GM12878 (cell line): ENCODE data around the gene CAMK2G. TPM values are rescaled to one million over a fixed set of nuclear protein-coding genes. Genes with fewer than 3 reads are reported as not detected.
A peak's percentile ranks its signal among the peaks of the same experiment; 100 is the strongest.

Experiments used
- ATAC-seq: fragments of 200-7000 bp; cut with Tn5 transposase; 3 replicates; pipeline ENCODE4 v1.9.1; 2020; ENCODE audit warnings: mild to moderate bottlenecking, moderate library complexity
- BruUV-seq: library from RNA; stranded (reverse); fragments of 400-500 nt; replicated peaks from 2 replicates; lab custom pipeline; 2021; lab: Mats Ljungman, UMichigan
- CTCF ChIA-PET: fragments of 300-600 bp; sonication (Branson Sonifier 250); formaldehyde crosslinking; extraction: SDS; loops from one replicate; lab custom pipeline; 2021; ENCODE audit warnings: inconsistent platforms; lab: Yijun Ruan, JAX
- POLR2A ChIA-PET: fragments of 350-600 bp; formaldehyde crosslinking; extraction: SDS; loops from one replicate; lab custom pipeline; 2021; ENCODE audit warnings: inconsistent platforms; lab: Charles Lee
- RAD21 ChIA-PET: fragments of 300-600 bp; sonication (Branson Sonifier 250); formaldehyde crosslinking; loops from one replicate; lab custom pipeline; 2023; ENCODE audit warnings: antibody characterized with exemption; ENCODE audit not compliant: unreplicated experiment; lab: Charles Lee
- SMC1A ChIA-PET: fragments of 300-600 bp; sonication (Branson Sonifier 250); formaldehyde crosslinking; loops from one replicate; lab custom pipeline; 2023; ENCODE audit not compliant: unreplicated experiment, uncharacterized antibody; lab: Charles Lee
- DNase-seq: peaks from one replicate; pipeline ENCODE4 v3.0.0-alpha.2; 2011; ENCODE audit warnings: low read depth, low spot score
- FAIRE-seq: peaks from 3 replicates; lab custom pipeline; 2011; peaks lifted over from hg19 to GRCh38; lab: Jason Lieb, UNC
- H2AFZ ChIP-seq: 2 replicates; pipeline ENCODE4 v1.6.0; 2011; ENCODE audit warnings: low read depth, low read length, control low read depth; ENCODE audit not compliant: control insufficient read depth
- H3K27ac ChIP-seq: 2 replicates; pipeline ENCODE4 v1.5.1; 2011; ENCODE audit warnings: control low read depth; ENCODE audit not compliant: control insufficient read depth, insufficient read depth
- H3K27me3 ChIP-seq, 2 experiments: replicated peaks in 1 of 2; 2 replicates each; pipeline versions ENCODE4 v1.6.0 to v1.6.1; 2011; ENCODE audit warnings: low read length in 1 of 2; ENCODE audit not compliant: control insufficient read depth in 2 of 2, insufficient read depth in 2 of 2
- H3K36me3 ChIP-seq, 2 experiments: 2 replicates each; pipeline ENCODE4 v1.5.1; 2011; ENCODE audit warnings: low read length in 1 of 2; ENCODE audit not compliant: control insufficient read depth in 2 of 2, insufficient read depth in 2 of 2
- H3K4me1 ChIP-seq: 2 replicates; pipeline ENCODE4 v1.6.1; 2011; ENCODE audit warnings: mild to moderate bottlenecking, low read length, moderate library complexity, mixed read lengths; ENCODE audit not compliant: control insufficient read depth, insufficient read depth
- H3K4me2 ChIP-seq: 2 replicates; pipeline ENCODE4 v1.6.0; 2011; ENCODE audit warnings: control low read depth; ENCODE audit not compliant: control insufficient read depth, insufficient read depth
- H3K4me3 ChIP-seq: fragments of 200-600 bp; sonication (generic); 2 replicates; pipeline ENCODE4 v1.5.1; 2016
- H3K79me2 ChIP-seq: 2 replicates; pipeline ENCODE4 v1.6.0; 2011; ENCODE audit warnings: low read length; ENCODE audit not compliant: control insufficient read depth, insufficient read depth
- H3K9ac ChIP-seq: 2 replicates; pipeline ENCODE4 v1.8.0; 2011; ENCODE audit warnings: low read length, control low read depth, mixed read lengths; ENCODE audit not compliant: control insufficient read depth, insufficient read depth
- H3K9me3 ChIP-seq: replicated peaks from 3 replicates; pipeline ENCODE4 v1.5.1; 2011; ENCODE audit warnings: mild to moderate bottlenecking, low read length; ENCODE audit not compliant: control insufficient read depth, insufficient read depth
- H4K20me1 ChIP-seq: 2 replicates; pipeline ENCODE4 v1.6.0; 2011; ENCODE audit not compliant: control insufficient read depth, insufficient read depth
- ATF2 ChIP-seq: IDR thresholded peaks from 2 replicates; pipeline ENCODE4 v1.6.1; 2012; ENCODE audit warnings: low read length, inconsistent platforms
- FOS ChIP-seq: IDR thresholded peaks from 3 replicates; pipeline ENCODE4 v1.6.1; 2011; ENCODE audit warnings: borderline replicate concordance; ENCODE audit not compliant: insufficient read length; ENCODE audit errors: extremely low read depth
- RAD21 ChIP-seq: IDR thresholded peaks from 2 replicates; pipeline ENCODE4 v1.6.1; 2011; ENCODE audit warnings: mild to moderate bottlenecking, low read depth, low read length, moderate library complexity; ENCODE audit not compliant: insufficient read depth
- WGBS: methylation state at CpG from one replicate; pipeline ENCODE4 v1.1.6; 2016; ENCODE audit warnings: low lambda C conversion rate; ENCODE audit not compliant: insufficient replicate concordance, insufficient coverage; ENCODE audit errors: missing lambda C conversion rate; 5-methylcytosine and 5-hydroxymethylcytosine counted together
- in situ Hi-C: fragments of 300-500 bp; cut with MboI; formaldehyde crosslinking; loops from 9 replicates; pipeline ENCODE4 v1.14.3; 2018; ENCODE audit warnings: mixed read lengths
- intact Hi-C: fragments of 100-400 bp; cut with micrococcal nuclease; formaldehyde crosslinking; loops from one replicate; pipeline ENCODE4 v1.14.2; 2022; ENCODE audit not compliant: unreplicated experiment
- polyA plus RNA-seq, 11 experiments: library from polyadenylated mRNA; depleted of rRNA in 4 of 11; unstranded in 6 of 11; stranded (reverse) in 5 of 11; fragments of >200 nt; fragmentation: Nextera tagmentation in 4 of 11; fragmentation: Illumina TruSeq in 1 of 11; extraction: Ambion mirVana in 4 of 11; extraction: Trizol in 1 of 11; gene quantifications; 1 replicate in 1 of 11; 2 replicates in 10 of 11; pipeline versions ENCODE4 v1.2.1 to v1.2.3, GENCODE V29; 2011 to 2016; ENCODE audit warnings: inconsistent platforms in 2 of 11, missing spikeins in 2 of 11, low read depth in 1 of 11
- total RNA-seq, 4 experiments: library from RNA; depleted of rRNA in 3 of 4; stranded (reverse); fragments of >200 nt in 3 of 4; fragmentation: Illumina TruSeq in 1 of 4; extraction: Trizol in 1 of 4; gene quantifications; 2 replicates each; pipeline versions ENCODE4 v1.2.1 to v1.2.3, GENCODE V29; 2013 to 2021
- TF ChIP-seq, protein P1 (sequence below), 3 experiments: IDR thresholded peaks in 2 of 3; conservative IDR thresholded peaks in 1 of 3; 2 replicates each; pipeline ENCODE4 v1.5.1; 2011; ENCODE audit warnings: low read depth in 3 of 3, low read length in 3 of 3, mild to moderate bottlenecking in 3 of 3, control low read depth in 2 of 3, moderate library complexity in 2 of 3, inconsistent platforms in 1 of 3, mixed read lengths in 1 of 3; ENCODE audit not compliant: control insufficient read depth in 2 of 3, insufficient read depth in 1 of 3; ENCODE audit errors: extremely low read depth in 1 of 3

CAMK2G gene
- total and polyA plus RNA-seq, 10 of the 15 experiments (the other 5 are each of a cell fraction or from before 2014, with no cell fraction given) = 5.5 to 24.3 (median 16.9) TPM

DNA sequence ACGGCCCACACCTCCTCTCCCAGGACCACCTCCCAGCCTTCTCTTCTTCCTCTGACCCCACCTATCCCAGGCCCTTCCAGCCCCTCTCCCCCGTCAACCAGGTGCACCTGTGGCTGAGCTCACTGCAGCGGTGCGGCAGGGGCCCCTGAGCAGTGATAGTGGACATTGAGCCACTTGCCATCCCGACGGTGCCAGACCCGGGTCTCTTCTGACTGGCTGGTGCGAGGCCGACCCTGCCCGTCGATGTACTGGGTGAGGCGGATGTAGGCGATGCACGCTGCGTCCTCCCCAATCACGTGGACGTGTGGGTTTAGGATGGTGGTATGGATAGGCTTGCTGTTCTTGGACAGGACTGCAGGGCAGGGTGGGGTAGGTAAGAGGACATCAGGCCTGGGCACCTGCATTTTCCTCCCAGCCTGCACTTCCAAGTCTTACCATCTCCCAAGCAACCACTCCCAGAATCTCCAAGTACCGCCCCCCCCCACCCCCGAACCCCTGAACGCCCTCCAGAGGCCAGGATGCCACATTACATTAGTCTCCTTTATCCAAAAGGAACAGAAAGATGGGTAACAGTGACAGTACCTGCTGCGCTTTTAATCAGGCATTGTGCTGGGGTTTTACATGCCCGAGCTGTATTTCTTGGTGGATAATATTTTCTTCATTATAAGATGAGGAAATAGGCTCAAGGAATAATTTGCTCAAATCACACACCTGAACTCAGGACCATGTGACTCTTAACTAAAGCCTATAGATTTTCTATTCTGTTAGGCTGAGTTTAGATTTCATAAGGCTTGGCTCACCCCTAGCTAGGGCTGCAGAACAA lies 59.2 kb downstream of the CAMK2G start:
- RAD21 ChIA-PET = interaction anchor here (0.5 kb wide), 1 partner anchor 58 kb away, joined by 3 read pairs; no protein-coding TSS in a partner anchor
- H3K36me3 ChIP-seq = peaks cover 4 to 6% of the 10 kb centered on the region in 2 experiments
- WGBS = 81% methylated on average over 20 of the region's 22 CpGs
- H3K9ac ChIP-seq = no peak overlapping the region
- in situ Hi-C loops = no loop called here
- DNase-seq (no peak), FAIRE-seq (no peak)
- H2AFZ ChIP-seq = no peak overlapping the region
- intact Hi-C loops = loop anchor here (5.0 kb wide), 1 partner anchor 43 kb away; a partner anchor contains a TSS
- H4K20me1 ChIP-seq = no peaks in the 10 kb centered on the region
- peaks cover 3% of the 10 kb centered on the region; the same call in 1 of the 2 replicates for H3K4me1 ChIP-seq
- H3K27me3 ChIP-seq = no peaks in the 10 kb centered on the region
- H3K4me2 ChIP-seq = no peak overlapping the region
- POLR2A ChIA-PET = interaction anchor here (0.6 to 1.3 kb wide), 4 partner anchors 11 to 36 kb away, joined by 3 to 5 read pairs (median 4); no protein-coding TSS in a partner anchor
- SMC1A ChIA-PET = interaction anchor here (0.8 to 1.4 kb wide), 3 partner anchors 34 to 436 kb away, joined by 3 to 5 read pairs (median 3); partner anchors contain the start of gene CHCHD1
- H3K4me3 ChIP-seq = no peak overlapping the region
- H3K9me3 ChIP-seq = no peaks in the 10 kb centered on the region
- peaks cover 12% of the 10 kb centered on the region for H3K79me2 ChIP-seq
- H3K27ac ChIP-seq = no peak overlapping the region
- BruUV-seq = no TSS peak
- CTCF ChIA-PET = interaction anchor here (0.6 to 2.5 kb wide), 8 partner anchors 13 to 285 kb away, joined by 3 to 9 read pairs (median 4); partner anchors contain the start of gene CHCHD1
- no peak for TF ChIP-seq FOS
- TF ChIP-seq RAD21 = 0 out of 2 replicates have a peak, but pooled peaks have one; percentile 22
- TF ChIP-seq, protein P1, sequence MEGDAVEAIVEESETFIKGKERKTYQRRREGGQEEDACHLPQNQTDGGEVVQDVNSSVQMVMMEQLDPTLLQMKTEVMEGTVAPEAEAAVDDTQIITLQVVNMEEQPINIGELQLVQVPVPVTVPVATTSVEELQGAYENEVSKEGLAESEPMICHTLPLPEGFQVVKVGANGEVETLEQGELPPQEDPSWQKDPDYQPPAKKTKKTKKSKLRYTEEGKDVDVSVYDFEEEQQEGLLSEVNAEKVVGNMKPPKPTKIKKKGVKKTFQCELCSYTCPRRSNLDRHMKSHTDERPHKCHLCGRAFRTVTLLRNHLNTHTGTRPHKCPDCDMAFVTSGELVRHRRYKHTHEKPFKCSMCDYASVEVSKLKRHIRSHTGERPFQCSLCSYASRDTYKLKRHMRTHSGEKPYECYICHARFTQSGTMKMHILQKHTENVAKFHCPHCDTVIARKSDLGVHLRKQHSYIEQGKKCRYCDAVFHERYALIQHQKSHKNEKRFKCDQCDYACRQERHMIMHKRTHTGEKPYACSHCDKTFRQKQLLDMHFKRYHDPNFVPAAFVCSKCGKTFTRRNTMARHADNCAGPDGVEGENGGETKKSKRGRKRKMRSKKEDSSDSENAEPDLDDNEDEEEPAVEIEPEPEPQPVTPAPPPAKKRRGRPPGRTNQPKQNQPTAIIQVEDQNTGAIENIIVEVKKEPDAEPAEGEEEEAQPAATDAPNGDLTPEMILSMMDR (IDR thresholded peaks at IDR 0.05 in 2 of 3, conservative IDR thresholded peaks at IDR 0.05 in 1 of 3; ENCODE audit: control insufficient read depth in 2 of 3, extremely low read depth in 1 of 3, insufficient read depth in 1 of 3, low read depth in 3 of 3, low read length in 3 of 3) = peak; percentile 12 to 26 (median 22); a peak in 2 of 6 replicates
- TF ChIP-seq ATF2 = no peak
- TF ChIP-seq, all 136 proteins: peak for 2
- no peak for ATAC-seq
